MCF 10A (cell line): ENCODE data around the gene NUDCD3. TPM values are rescaled to one million over a fixed set of nuclear protein-coding genes. Genes with fewer than 3 reads are reported as not detected.

Source experiments
- BruUV-seq: library from RNA; stranded (reverse); fragments of 400-500 nt; replicated peaks from 2 replicates; lab custom pipeline; 2021; lab: Mats Ljungman, UMichigan
- CTCF ChIA-PET: fragments of 300-600 bp; sonication (Branson Sonifier 250); formaldehyde crosslinking; extraction: SDS; loops from one replicate; lab custom pipeline; 2021; ENCODE audit warnings: antibody characterized with exemption, inconsistent platforms; lab: Yijun Ruan, JAX
- POLR2A ChIA-PET: fragments of 300-600, 350-650 bp; sonication (Branson Sonifier 250); formaldehyde crosslinking; extraction: SDS; loops from one replicate; lab custom pipeline; 2020; ENCODE audit warnings: antibody characterized with exemption, inconsistent platforms; lab: Yijun Ruan, JAX
- DNase-seq: peaks from one replicate; pipeline ENCODE4 v3.0.0-alpha.2; 2018; ENCODE audit not compliant: unreplicated experiment
- H3K27ac Mint-ChIP-seq: one replicate; pipeline ENCODE4 v1.8.0; 2022; ENCODE audit warnings: mild to moderate bottlenecking, low read depth, mixed read lengths; ENCODE audit not compliant: unreplicated experiment
- H3K27me3 Mint-ChIP-seq: one replicate; pipeline ENCODE4 v1.8.0; 2022; ENCODE audit warnings: mixed read lengths; ENCODE audit not compliant: insufficient read depth, unreplicated experiment
- H3K36me3 Mint-ChIP-seq: one replicate; pipeline ENCODE4 v1.8.0; 2022; ENCODE audit warnings: mild to moderate bottlenecking, moderate library complexity, mixed read lengths; ENCODE audit not compliant: insufficient read depth, unreplicated experiment
- H3K4me1 Mint-ChIP-seq: one replicate; pipeline ENCODE4 v1.8.0; 2022; ENCODE audit warnings: mixed read lengths; ENCODE audit not compliant: insufficient read depth, unreplicated experiment
- H3K4me3 Mint-ChIP-seq: one replicate; pipeline ENCODE4 v1.8.0; 2022; ENCODE audit warnings: mild to moderate bottlenecking, moderate library complexity, mixed read lengths; ENCODE audit not compliant: unreplicated experiment
- H3K9me3 Mint-ChIP-seq: one replicate; pipeline ENCODE4 v1.8.0; 2022; ENCODE audit warnings: mixed read lengths; ENCODE audit not compliant: unreplicated experiment
- CTCF ChIP-seq: fragments of 200-600 bp; IDR thresholded peaks from one replicate; pipeline ENCODE4 v1.8.0; 2022; ENCODE audit warnings: antibody characterized with exemption, mild to moderate bottlenecking; ENCODE audit not compliant: unreplicated experiment
- intact Hi-C: fragments of 100-400 bp; cut with micrococcal nuclease; formaldehyde crosslinking; loops from 2 replicates; pipeline ENCODE4 v1.14.1; 2022
- total RNA-seq: library from RNA; stranded (reverse); gene quantifications from 2 replicates; pipeline ENCODE4 v1.2.3, GENCODE V29; 2022

Gene NUDCD3
- total RNA-seq, 1 experiment from 2014 or later: 85.5 TPM

- Mint-ChIP-seq H3K4me3 (no peak overlapping the region), H3K4me1 (peaks cover 9% of the 10 kb centered on the region), H3K36me3 (peaks cover 5% of the 10 kb centered on the region), H3K27me3 (no peaks in the 10 kb centered on the region), H3K9me3 (no peaks in the 10 kb centered on the region), H3K27ac (no peak overlapping the region)
- no TSS peak for BruUV-seq
- intact Hi-C loops: no loop called here
- ChIA-PET CTCF (interaction anchor here (0.7 to 2.4 kb wide), 5 partner anchors 9 to 86 kb away, joined by 5 to 12 read pairs (median 6); no protein-coding TSS in a partner anchor), POLR2A (interaction anchor here (0.6 to 1.0 kb wide), 2 partner anchors 10 to 308 kb away, joined by 3 read pairs; no protein-coding TSS in a partner anchor)
- peak; percentile 53 for TF ChIP-seq CTCF
- peak; percentile 62 for DNase-seq
These were observed 44.0 kb upstream of the NUDCD3 start for GRCh38 chr7:44534501-44534900.

GRCh38 chr7:44534087-44534486 lies 43.6 kb upstream of the NUDCD3 start:
- CTCF ChIA-PET: interaction anchor here (0.7 to 2.4 kb wide), 5 partner anchors 10 to 31 kb away, joined by 3 to 12 read pairs (median 6); no protein-coding TSS in a partner anchor
- H3K27ac Mint-ChIP-seq: no peak overlapping the region
- intact Hi-C loops: no loop called here
- no peaks in the 10 kb centered on the region for H3K27me3 Mint-ChIP-seq
- peaks cover 9% of the 10 kb centered on the region for H3K4me1 Mint-ChIP-seq
- H3K36me3 Mint-ChIP-seq: peaks cover 5% of the 10 kb centered on the region
- no peak for DNase-seq
- no peak for TF ChIP-seq CTCF
- POLR2A ChIA-PET: interaction anchor here (0.6 to 1.0 kb wide), 2 partner anchors 10 to 308 kb away, joined by 3 read pairs; no protein-coding TSS in a partner anchor
- no peaks in the 10 kb centered on the region for H3K9me3 Mint-ChIP-seq
- no TSS peak for BruUV-seq
- H3K4me3 Mint-ChIP-seq: no peak overlapping the region

GRCh38 chr7:44533301-44534055 lies 43.0 kb upstream of the NUDCD3 start:
- Mint-ChIP-seq H3K27me3 (no peaks in the 10 kb centered on the region), H3K36me3 (peaks cover 5% of the 10 kb centered on the region), H3K27ac (no peak overlapping the region), H3K9me3 (no peaks in the 10 kb centered on the region), H3K4me3 (no peak overlapping the region), H3K4me1 (peaks cover 9% of the 10 kb centered on the region)
- intact Hi-C loops: no loop called here
- no peak for TF ChIP-seq CTCF
- ChIA-PET POLR2A (interaction anchor here (1.0 kb wide), 1 partner anchor 11 kb away, joined by 3 read pairs; no protein-coding TSS in a partner anchor), CTCF (interaction anchor here (0.7 to 2.4 kb wide), 4 partner anchors 10 to 20 kb away, joined by 3 to 8 read pairs (median 6); no protein-coding TSS in a partner anchor)
- no TSS peak for BruUV-seq
- DNase-seq: peak; percentile 4
